Chondrocyte (in vitro differentiated cells): Measurements from ENCODE around the gene ERP44. TPM values are rescaled to one million over a fixed set of nuclear protein-coding genes. Genes with fewer than 3 reads are reported as not detected.

Experiments used
- DNase-seq: peaks from one replicate; pipeline ENCODE4 v3.0.0; 2021; ENCODE audit warnings: mixed read lengths, low spot score
- H3K27ac Mint-ChIP-seq: one replicate; pipeline ENCODE4 v1.8.0; 2021; ENCODE audit warnings: mild to moderate bottlenecking, moderate library complexity, mixed read lengths; ENCODE audit not compliant: unreplicated experiment
- H3K27me3 Mint-ChIP-seq: 2 replicates; pipeline ENCODE4 v1.8.0; 2021; ENCODE audit warnings: low read depth, mixed read lengths
- H3K36me3 Mint-ChIP-seq: 2 replicates; pipeline ENCODE4 v1.8.0; 2021; ENCODE audit warnings: low read depth, mixed read lengths
- H3K4me1 Mint-ChIP-seq: 2 replicates; pipeline ENCODE4 v1.8.0; 2021; ENCODE audit warnings: low read depth, mild to moderate bottlenecking, mixed read lengths
- H3K4me3 Mint-ChIP-seq: one replicate; pipeline ENCODE4 v1.8.0; 2021; ENCODE audit warnings: mild to moderate bottlenecking, moderate library complexity, mixed read lengths; ENCODE audit not compliant: unreplicated experiment
- H3K9me3 Mint-ChIP-seq: 2 replicates; pipeline ENCODE4 v1.8.0; 2021; ENCODE audit warnings: low read depth, mixed read lengths
- CTCF ChIP-seq: fragments of 200-600 bp; sonication (generic); IDR thresholded peaks from 2 replicates; pipeline ENCODE4 v1.5.0; 2021; ENCODE audit warnings: antibody characterized with exemption, mild to moderate bottlenecking, moderate library complexity
- total RNA-seq: library from RNA; stranded (reverse); gene quantifications from 3 replicates; pipeline ENCODE4 v1.2.1, GENCODE V29; 2021

ERP44 gene
- total RNA-seq, 1 donor from 2014 or later: 16.6 TPM

- H3K4me1 Mint-ChIP-seq: peaks cover 28% of the 10 kb centered on the region
- H3K27me3 Mint-ChIP-seq: no peaks in the 10 kb centered on the region
- TF ChIP-seq CTCF: no peak
These were observed 6.7 kb downstream of the ERP44 start for GRCh38 chr9:100092066-100092465.

GRCh38 chr9:100091650-100092049 lies 7.2 kb downstream of the ERP44 start:
- Mint-ChIP-seq H3K27me3 (no peaks in the 10 kb centered on the region), H3K4me3 (no peak overlapping the region), H3K36me3 (no peaks in the 10 kb centered on the region), H3K9me3 (no peaks in the 10 kb centered on the region), H3K4me1 (peaks cover 28% of the 10 kb centered on the region), H3K27ac (no peak overlapping the region)
- DNase-seq: no peak
- TF ChIP-seq CTCF: no peak

More at GRCh38 chr9:100092066-100092465, 6.7 kb downstream of the ERP44 start:
- Mint-ChIP-seq H3K4me3 (no peak overlapping the region), H3K27ac (no peak overlapping the region), H3K36me3 (no peaks in the 10 kb centered on the region), H3K9me3 (no peaks in the 10 kb centered on the region)
- DNase-seq: no peak

GRCh38 chr9:100090880-100091279 lies 7.9 kb downstream of the ERP44 start:
- Mint-ChIP-seq H3K4me1 (peaks cover 28% of the 10 kb centered on the region), H3K27ac (no peak overlapping the region), H3K4me3 (no peak overlapping the region), H3K36me3 (no peaks in the 10 kb centered on the region), H3K27me3 (no peaks in the 10 kb centered on the region), H3K9me3 (no peaks in the 10 kb centered on the region)
- no peak for DNase-seq
- TF ChIP-seq CTCF: no peak

- no peak for DNase-seq
- no peaks in the 10 kb centered on the region for H3K27me3 Mint-ChIP-seq
- no peak for TF ChIP-seq CTCF
- H3K4me1 Mint-ChIP-seq: peaks cover 37% of the 10 kb centered on the region
- no peaks in the 10 kb centered on the region for H3K9me3 Mint-ChIP-seq
- H3K27ac Mint-ChIP-seq: no peak overlapping the region
- no peak overlapping the region for H3K4me3 Mint-ChIP-seq
- H3K36me3 Mint-ChIP-seq: no peaks in the 10 kb centered on the region
These were observed 10.6 kb downstream of the ERP44 start for GRCh38 chr9:100088202-100088601.

GRCh38 chr9:100087218-100087617 lies 11.6 kb downstream of the ERP44 start:
- Mint-ChIP-seq H3K27ac (no peak overlapping the region), H3K9me3 (no peaks in the 10 kb centered on the region), H3K36me3 (no peaks in the 10 kb centered on the region), H3K4me1 (peaks cover 47% of the 10 kb centered on the region), H3K27me3 (no peaks in the 10 kb centered on the region), H3K4me3 (no peak overlapping the region)
- no peak for DNase-seq
- no peak for TF ChIP-seq CTCF
